22Rv1 (cell line): ENCODE results near the gene UFC1.

ENCODE experiments used
- ZFX ChIP-seq: fragments of 450-650 bp; IDR thresholded peaks from 2 replicates; pipeline ENCODE4 v1.6.1; 2017; ENCODE audit warnings: antibody characterized with exemption, borderline replicate concordance
- TF ChIP-seq, protein P1 (sequence below): fragments of 450-650 bp; IDR thresholded peaks from 2 replicates; pipeline ENCODE4 v1.5.1; 2017; ENCODE audit warnings: mild to moderate bottlenecking

GRCh38 chr1:161133220-161133740, 20.5 kb upstream of the UFC1 start:
- TF ChIP-seq, protein P1, sequence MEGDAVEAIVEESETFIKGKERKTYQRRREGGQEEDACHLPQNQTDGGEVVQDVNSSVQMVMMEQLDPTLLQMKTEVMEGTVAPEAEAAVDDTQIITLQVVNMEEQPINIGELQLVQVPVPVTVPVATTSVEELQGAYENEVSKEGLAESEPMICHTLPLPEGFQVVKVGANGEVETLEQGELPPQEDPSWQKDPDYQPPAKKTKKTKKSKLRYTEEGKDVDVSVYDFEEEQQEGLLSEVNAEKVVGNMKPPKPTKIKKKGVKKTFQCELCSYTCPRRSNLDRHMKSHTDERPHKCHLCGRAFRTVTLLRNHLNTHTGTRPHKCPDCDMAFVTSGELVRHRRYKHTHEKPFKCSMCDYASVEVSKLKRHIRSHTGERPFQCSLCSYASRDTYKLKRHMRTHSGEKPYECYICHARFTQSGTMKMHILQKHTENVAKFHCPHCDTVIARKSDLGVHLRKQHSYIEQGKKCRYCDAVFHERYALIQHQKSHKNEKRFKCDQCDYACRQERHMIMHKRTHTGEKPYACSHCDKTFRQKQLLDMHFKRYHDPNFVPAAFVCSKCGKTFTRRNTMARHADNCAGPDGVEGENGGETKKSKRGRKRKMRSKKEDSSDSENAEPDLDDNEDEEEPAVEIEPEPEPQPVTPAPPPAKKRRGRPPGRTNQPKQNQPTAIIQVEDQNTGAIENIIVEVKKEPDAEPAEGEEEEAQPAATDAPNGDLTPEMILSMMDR: no peak
- no peak for TF ChIP-seq ZFX
